Astrocyte (in vitro differentiated cells and primary cell): Measurements from ENCODE around the gene STK26. TPM values are rescaled to one million over a fixed set of nuclear protein-coding genes. Genes with fewer than 3 reads are reported as not detected.

Experiments
- DNase-seq: peaks from one replicate; pipeline ENCODE4 v3.0.0-alpha.2; 2010; ENCODE audit warnings: low read depth
- FAIRE-seq: peaks from 2 replicates; lab custom pipeline; 2011; peaks lifted over from hg19 to GRCh38; lab: Jason Lieb, UNC
- H2AFZ ChIP-seq: 2 replicates; pipeline ENCODE4 v1.6.0; 2012; ENCODE audit warnings: low read depth, low read length, inconsistent platforms
- H3K27ac ChIP-seq: 2 replicates; pipeline ENCODE4 v1.5.1; 2011; ENCODE audit warnings: low read depth, low read length, inconsistent platforms
- H3K27me3 ChIP-seq: 2 replicates; pipeline ENCODE4 v1.6.0; 2011; ENCODE audit warnings: low read length, inconsistent platforms; ENCODE audit not compliant: insufficient read depth
- H3K36me3 ChIP-seq: 2 replicates; pipeline ENCODE4 v1.5.1; 2011; ENCODE audit warnings: low read length, inconsistent platforms; ENCODE audit not compliant: insufficient read depth
- H3K4me1 ChIP-seq: 2 replicates; pipeline ENCODE4 v1.5.1; 2011; ENCODE audit warnings: low read length, inconsistent platforms; ENCODE audit not compliant: insufficient read depth
- H3K4me2 ChIP-seq: 2 replicates; pipeline ENCODE4 v1.6.0; 2012; ENCODE audit warnings: low read length, inconsistent platforms
- H3K4me3 ChIP-seq: 2 replicates; pipeline ENCODE4 v1.5.1; 2011; ENCODE audit warnings: low read depth, mild to moderate bottlenecking, low read length, inconsistent platforms; ENCODE audit not compliant: insufficient read depth
- H3K79me2 ChIP-seq: 2 replicates; pipeline ENCODE4 v1.6.0; 2012; ENCODE audit warnings: mild to moderate bottlenecking, low read length, inconsistent platforms; ENCODE audit not compliant: insufficient read depth
- H3K9ac ChIP-seq: 2 replicates; pipeline ENCODE4 v1.6.0; 2012; ENCODE audit warnings: mild to moderate bottlenecking, low read length, inconsistent platforms
- H3K9me3 ChIP-seq: 2 replicates; pipeline ENCODE4 v1.5.1; 2012; ENCODE audit warnings: low read depth, mild to moderate bottlenecking, low read length, inconsistent platforms; ENCODE audit not compliant: insufficient read depth
- H4K20me1 ChIP-seq: 2 replicates; pipeline ENCODE4 v1.6.0; 2012; ENCODE audit warnings: low read length, inconsistent platforms; ENCODE audit not compliant: insufficient read depth
- H3K27ac Mint-ChIP-seq: one replicate; pipeline ENCODE4 v1.8.0; 2021; ENCODE audit warnings: mild to moderate bottlenecking, mixed read lengths; ENCODE audit not compliant: unreplicated experiment
- H3K27me3 Mint-ChIP-seq: one replicate; pipeline ENCODE4 v1.8.0; 2021; ENCODE audit warnings: low read depth, mixed read lengths; ENCODE audit not compliant: unreplicated experiment
- H3K36me3 Mint-ChIP-seq: one replicate; pipeline ENCODE4 v1.8.0; 2021; ENCODE audit warnings: low read depth, mixed read lengths; ENCODE audit not compliant: unreplicated experiment
- H3K4me1 Mint-ChIP-seq: one replicate; pipeline ENCODE4 v1.8.0; 2021; ENCODE audit warnings: low read depth, mixed read lengths; ENCODE audit not compliant: unreplicated experiment
- H3K4me3 Mint-ChIP-seq: one replicate; pipeline ENCODE4 v1.8.0; 2021; ENCODE audit warnings: mild to moderate bottlenecking, moderate library complexity, mixed read lengths; ENCODE audit not compliant: unreplicated experiment
- H3K9me3 Mint-ChIP-seq: one replicate; pipeline ENCODE4 v1.8.0; 2021; ENCODE audit warnings: mild to moderate bottlenecking, mixed read lengths; ENCODE audit not compliant: unreplicated experiment
- EZH2 ChIP-seq: IDR thresholded peaks from 2 replicates; pipeline ENCODE4 v1.6.1; 2012; ENCODE audit warnings: mild to moderate bottlenecking, low read length, inconsistent platforms; ENCODE audit not compliant: insufficient read depth
- total RNA-seq: library from RNA; stranded (reverse); gene quantifications from 2 replicates; pipeline ENCODE4 v1.2.1, GENCODE V29; 2021
- TF ChIP-seq, protein P1 (sequence below): IDR thresholded peaks from 2 replicates; pipeline ENCODE4 v1.5.1; 2011; ENCODE audit warnings: low read depth, mild to moderate bottlenecking, inconsistent platforms, low read length, moderate library complexity; ENCODE audit not compliant: insufficient read depth

STK26 gene
- total RNA-seq, 1 donor from 2014 or later = 69.4 TPM

DNA sequence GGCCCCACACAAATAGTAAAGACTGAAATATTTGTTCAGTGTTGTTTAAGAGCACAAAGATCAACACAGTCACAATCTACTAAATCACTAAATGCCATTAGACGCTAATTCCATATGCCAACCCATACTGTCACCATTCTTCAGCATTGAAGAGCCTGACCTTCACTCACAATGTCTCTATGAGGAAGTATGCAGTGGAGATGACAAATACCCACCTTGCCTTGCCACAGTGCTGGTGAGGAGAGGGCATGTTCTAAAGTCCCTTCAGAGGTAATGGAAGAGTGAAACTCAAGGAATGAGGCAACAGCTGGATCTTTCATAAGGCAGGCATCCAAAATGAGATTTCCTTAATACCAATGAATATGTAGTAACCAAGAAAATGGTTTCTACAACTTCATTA lies 54.3 kb downstream of the STK26 start:
- H3K27ac ChIP-seq = no peak overlapping the region
- H3K79me2 ChIP-seq = no peaks in the 10 kb centered on the region
- no peak for DNase-seq
- H3K4me3 ChIP-seq = no peak overlapping the region
- no peaks in the 10 kb centered on the region for H3K27me3 ChIP-seq
- no peaks in the 10 kb centered on the region for H3K27me3 Mint-ChIP-seq
- H3K9ac ChIP-seq = no peak overlapping the region
- no peak overlapping the region for H3K27ac Mint-ChIP-seq
- no peaks in the 10 kb centered on the region for H3K9me3 Mint-ChIP-seq
- no peaks in the 10 kb centered on the region for H3K4me1 Mint-ChIP-seq
- no peaks in the 10 kb centered on the region for H3K36me3 Mint-ChIP-seq
- no peak overlapping the region for H3K4me3 Mint-ChIP-seq
- H2AFZ ChIP-seq = no peak overlapping the region
- peak; percentile 76 for FAIRE-seq
- H4K20me1 ChIP-seq = no peaks in the 10 kb centered on the region
- no peaks in the 10 kb centered on the region for H3K4me1 ChIP-seq
- H3K9me3 ChIP-seq = no peaks in the 10 kb centered on the region
- no peaks in the 10 kb centered on the region for H3K36me3 ChIP-seq
- H3K4me2 ChIP-seq = no peak overlapping the region
- TF ChIP-seq EZH2 = no peak
- TF ChIP-seq, protein P1, sequence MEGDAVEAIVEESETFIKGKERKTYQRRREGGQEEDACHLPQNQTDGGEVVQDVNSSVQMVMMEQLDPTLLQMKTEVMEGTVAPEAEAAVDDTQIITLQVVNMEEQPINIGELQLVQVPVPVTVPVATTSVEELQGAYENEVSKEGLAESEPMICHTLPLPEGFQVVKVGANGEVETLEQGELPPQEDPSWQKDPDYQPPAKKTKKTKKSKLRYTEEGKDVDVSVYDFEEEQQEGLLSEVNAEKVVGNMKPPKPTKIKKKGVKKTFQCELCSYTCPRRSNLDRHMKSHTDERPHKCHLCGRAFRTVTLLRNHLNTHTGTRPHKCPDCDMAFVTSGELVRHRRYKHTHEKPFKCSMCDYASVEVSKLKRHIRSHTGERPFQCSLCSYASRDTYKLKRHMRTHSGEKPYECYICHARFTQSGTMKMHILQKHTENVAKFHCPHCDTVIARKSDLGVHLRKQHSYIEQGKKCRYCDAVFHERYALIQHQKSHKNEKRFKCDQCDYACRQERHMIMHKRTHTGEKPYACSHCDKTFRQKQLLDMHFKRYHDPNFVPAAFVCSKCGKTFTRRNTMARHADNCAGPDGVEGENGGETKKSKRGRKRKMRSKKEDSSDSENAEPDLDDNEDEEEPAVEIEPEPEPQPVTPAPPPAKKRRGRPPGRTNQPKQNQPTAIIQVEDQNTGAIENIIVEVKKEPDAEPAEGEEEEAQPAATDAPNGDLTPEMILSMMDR = no peak

DNA sequence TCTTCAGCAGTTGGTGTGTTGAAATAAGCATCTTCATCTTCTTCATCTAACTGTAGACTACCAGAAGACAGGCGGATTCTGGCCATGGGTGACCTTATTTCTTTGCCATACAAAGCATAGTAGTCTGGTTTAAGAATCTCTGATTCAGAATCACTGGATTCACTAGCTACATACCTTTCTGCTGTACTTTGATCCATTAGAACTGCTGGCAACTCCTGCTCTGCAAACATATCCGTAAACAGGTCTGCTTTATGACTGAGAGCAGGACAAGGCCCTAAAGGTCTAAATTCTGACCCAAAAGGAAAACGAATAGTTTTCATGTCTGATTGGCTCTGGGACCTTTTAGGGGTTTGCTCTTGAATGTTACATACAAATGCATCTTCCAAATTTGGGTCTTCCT lies 54.8 kb downstream of the STK26 start:
- TF ChIP-seq EZH2 = no peak
- TF ChIP-seq, protein P1 = no peak
- H3K9me3 Mint-ChIP-seq = no peaks in the 10 kb centered on the region
- no peaks in the 10 kb centered on the region for H3K36me3 ChIP-seq
- H3K4me3 Mint-ChIP-seq = no peak overlapping the region
- no peak overlapping the region for H3K27ac ChIP-seq
- H3K27ac Mint-ChIP-seq = no peak overlapping the region
- no peak overlapping the region for H3K9ac ChIP-seq
- FAIRE-seq = peak; percentile 67
- H4K20me1 ChIP-seq = no peaks in the 10 kb centered on the region
- no peak for DNase-seq
- H3K27me3 Mint-ChIP-seq = no peaks in the 10 kb centered on the region
- H3K79me2 ChIP-seq = no peaks in the 10 kb centered on the region
- H3K4me1 ChIP-seq = no peaks in the 10 kb centered on the region
- no peak overlapping the region for H3K4me2 ChIP-seq
- no peaks in the 10 kb centered on the region for H3K9me3 ChIP-seq
- H3K27me3 ChIP-seq = no peaks in the 10 kb centered on the region
- no peak overlapping the region for H3K4me3 ChIP-seq
- no peaks in the 10 kb centered on the region for H3K36me3 Mint-ChIP-seq
- H2AFZ ChIP-seq = no peak overlapping the region
- H3K4me1 Mint-ChIP-seq = no peaks in the 10 kb centered on the region

DNA sequence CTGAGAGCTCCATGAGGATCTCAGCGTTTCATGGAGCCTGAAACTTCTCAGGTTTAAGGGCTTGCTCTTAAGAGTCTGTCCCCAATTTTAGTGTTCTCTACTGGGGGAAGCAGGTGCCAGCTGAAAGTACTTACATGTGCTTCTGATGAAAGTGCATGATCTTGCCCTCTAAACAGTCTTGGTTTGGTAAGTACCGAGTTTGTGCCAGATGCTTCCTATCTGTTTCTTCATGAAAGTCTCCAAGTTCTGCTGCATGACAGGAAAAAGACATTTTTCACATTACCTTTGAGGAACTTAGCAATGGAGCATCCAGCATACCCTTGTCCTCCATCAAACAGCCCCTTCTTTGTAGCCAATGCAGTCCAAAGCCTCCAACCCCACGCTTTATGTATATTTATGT lies 62.7 kb downstream of the STK26 start:
- no peaks in the 10 kb centered on the region for H3K36me3 Mint-ChIP-seq

More for the DNA sequence above, 62.7 kb downstream of the STK26 start:
- Histone ChIP-seq H4K20me1 (no peaks in the 10 kb centered on the region), H3K9ac (no peak overlapping the region), H3K4me3 (no peak overlapping the region), H3K27ac (no peak overlapping the region), H3K9me3 (no peaks in the 10 kb centered on the region), H3K4me2 (no peak overlapping the region), H2AFZ (no peak overlapping the region), H3K27me3 (no peaks in the 10 kb centered on the region), H3K4me1 (no peaks in the 10 kb centered on the region), H3K36me3 (no peaks in the 10 kb centered on the region), H3K79me2 (no peaks in the 10 kb centered on the region)
- no peak for TF ChIP-seq EZH2
- TF ChIP-seq, protein P1 = no peak
- no peaks in the 10 kb centered on the region for H3K9me3 Mint-ChIP-seq
- H3K27me3 Mint-ChIP-seq = no peaks in the 10 kb centered on the region
- FAIRE-seq (no peak), DNase-seq (no peak)
- H3K4me3 Mint-ChIP-seq = no peak overlapping the region
- no peak overlapping the region for H3K27ac Mint-ChIP-seq
- peaks cover 3% of the 10 kb centered on the region for H3K4me1 Mint-ChIP-seq
